Peyer's patch (tissue), 4 donors: Measurements from ENCODE around the gene DHX34.

Experiments used
- POLR2A ChIP-seq, 2 donors: fragments of 450-650 bp; IDR thresholded peaks; one replicate each; pipeline ENCODE4 v1.5.1; 2017; ENCODE audit warnings: antibody characterized with exemption in 2 of 2, mild to moderate bottlenecking in 2 of 2, moderate library complexity in 2 of 2
- TF ChIP-seq, protein P1 (sequence below), 6 experiments: fragments of 450-650 bp in 4 of 6; fragments of 200-600 bp in 2 of 6; sonication (generic) in 1 of 6; IDR thresholded peaks; one replicate each; pipeline ENCODE4 v1.5.1; 2017 to 2019; ENCODE audit warnings: antibody characterized with exemption in 6 of 6, mild to moderate bottlenecking in 3 of 6, moderate library complexity in 1 of 6

DNA sequence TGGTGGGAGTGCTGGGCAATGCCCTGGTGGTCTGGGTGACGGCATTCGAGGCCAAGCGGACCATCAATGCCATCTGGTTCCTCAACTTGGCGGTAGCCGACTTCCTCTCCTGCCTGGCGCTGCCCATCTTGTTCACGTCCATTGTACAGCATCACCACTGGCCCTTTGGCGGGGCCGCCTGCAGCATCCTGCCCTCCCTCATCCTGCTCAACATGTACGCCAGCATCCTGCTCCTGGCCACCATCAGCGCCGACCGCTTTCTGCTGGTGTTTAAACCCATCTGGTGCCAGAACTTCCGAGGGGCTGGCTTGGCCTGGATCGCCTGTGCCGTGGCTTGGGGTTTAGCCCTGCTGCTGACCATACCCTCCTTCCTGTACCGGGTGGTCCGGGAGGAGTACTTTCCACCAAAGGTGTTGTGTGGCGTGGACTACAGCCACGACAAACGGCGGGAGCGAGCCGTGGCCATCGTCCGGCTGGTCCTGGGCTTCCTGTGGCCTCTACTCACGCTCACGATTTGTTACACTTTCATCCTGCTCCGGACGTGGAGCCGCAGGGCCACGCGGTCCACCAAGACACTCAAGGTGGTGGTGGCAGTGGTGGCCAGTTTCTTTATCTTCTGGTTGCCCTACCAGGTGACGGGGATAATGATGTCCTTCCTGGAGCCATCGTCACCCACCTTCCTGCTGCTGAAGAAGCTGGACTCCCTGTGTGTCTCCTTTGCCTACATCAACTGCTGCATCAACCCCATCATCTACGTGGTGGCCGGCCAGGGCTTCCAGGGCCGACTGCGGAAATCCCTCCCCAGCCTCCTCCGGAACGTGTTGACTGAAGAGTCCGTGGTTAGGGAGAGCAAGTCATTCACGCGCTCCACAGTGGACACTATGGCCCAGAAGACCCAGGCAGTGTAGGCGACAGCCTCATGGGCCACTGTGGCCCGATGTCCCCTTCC, 28.9 kb upstream of the DHX34 start:
- no peak for TF ChIP-seq POLR2A (IDR thresholded peaks at IDR 0.05)
- TF ChIP-seq, protein P1, sequence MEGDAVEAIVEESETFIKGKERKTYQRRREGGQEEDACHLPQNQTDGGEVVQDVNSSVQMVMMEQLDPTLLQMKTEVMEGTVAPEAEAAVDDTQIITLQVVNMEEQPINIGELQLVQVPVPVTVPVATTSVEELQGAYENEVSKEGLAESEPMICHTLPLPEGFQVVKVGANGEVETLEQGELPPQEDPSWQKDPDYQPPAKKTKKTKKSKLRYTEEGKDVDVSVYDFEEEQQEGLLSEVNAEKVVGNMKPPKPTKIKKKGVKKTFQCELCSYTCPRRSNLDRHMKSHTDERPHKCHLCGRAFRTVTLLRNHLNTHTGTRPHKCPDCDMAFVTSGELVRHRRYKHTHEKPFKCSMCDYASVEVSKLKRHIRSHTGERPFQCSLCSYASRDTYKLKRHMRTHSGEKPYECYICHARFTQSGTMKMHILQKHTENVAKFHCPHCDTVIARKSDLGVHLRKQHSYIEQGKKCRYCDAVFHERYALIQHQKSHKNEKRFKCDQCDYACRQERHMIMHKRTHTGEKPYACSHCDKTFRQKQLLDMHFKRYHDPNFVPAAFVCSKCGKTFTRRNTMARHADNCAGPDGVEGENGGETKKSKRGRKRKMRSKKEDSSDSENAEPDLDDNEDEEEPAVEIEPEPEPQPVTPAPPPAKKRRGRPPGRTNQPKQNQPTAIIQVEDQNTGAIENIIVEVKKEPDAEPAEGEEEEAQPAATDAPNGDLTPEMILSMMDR (IDR thresholded peaks at IDR 0.05) = no peak
